Common myeloid progenitor, CD34-positive (primary cell): ENCODE data around the gene GPR146.
A peak's percentile ranks its signal among the peaks of the same experiment; 100 is the strongest.
"Not testable (repeated sequence)": the region's sequence is repeated elsewhere in the genome, so short reads cannot be mapped to it uniquely, and the experiment has no call there.

Experiments
- CTCF ChIA-PET: fragments of 350-600 bp; sonication (Branson Sonifier 250); formaldehyde crosslinking; loops from one replicate; lab custom pipeline; 2021; ENCODE audit warnings: antibody characterized with exemption; lab: Charles Lee
- POLR2A ChIA-PET: fragments of 350-600 bp; sonication (Branson Sonifier 250); formaldehyde crosslinking; loops from one replicate; lab custom pipeline; 2021; ENCODE audit warnings: antibody characterized with exemption; lab: Charles Lee
- DNase-seq, 3 donors: peaks; one replicate each; pipeline versions ENCODE4 v3.0.0 to v3.0.0-alpha.2; 2013
- H3K27ac ChIP-seq, 2 experiments: 1 replicate in 1 of 2; 2 replicates in 1 of 2; pipeline ENCODE4 v1.7.0; 2013; ENCODE audit warnings: inconsistent platforms in 2 of 2, low read length in 2 of 2, mild to moderate bottlenecking in 2 of 2, low read depth in 1 of 2, moderate library complexity in 1 of 2; ENCODE audit not compliant: severe bottlenecking in 2 of 2, insufficient read depth in 1 of 2, poor library complexity in 1 of 2
- H3K27me3 ChIP-seq, 5 experiments: replicated peaks in 2 of 5; 1 replicate in 3 of 5; 2 replicates in 2 of 5; pipeline versions ENCODE4 v1.6.1 to v1.7.0; 2013; ENCODE audit warnings: low read length in 4 of 5, mild to moderate bottlenecking in 2 of 5, moderate library complexity in 2 of 5, inconsistent platforms in 1 of 5; ENCODE audit not compliant: insufficient read depth in 5 of 5, control insufficient read depth in 4 of 5
- H3K36me3 ChIP-seq, 4 experiments: 1 replicate in 2 of 4; 2 replicates in 2 of 4; pipeline versions ENCODE4 v1.6.1 to v1.7.0; 2013; ENCODE audit warnings: low read length in 3 of 4, control low read depth in 1 of 4, mild to moderate bottlenecking in 1 of 4; ENCODE audit not compliant: control insufficient read depth in 4 of 4, insufficient read depth in 4 of 4
- H3K4me1 ChIP-seq, 4 experiments: 1 replicate in 3 of 4; 2 replicates in 1 of 4; pipeline versions ENCODE4 v1.6.1 to v1.7.1; 2013; ENCODE audit warnings: low read length in 3 of 4, mild to moderate bottlenecking in 3 of 4, control low read depth in 1 of 4, inconsistent platforms in 1 of 4, moderate library complexity in 1 of 4; ENCODE audit not compliant: control insufficient read depth in 4 of 4, insufficient read depth in 4 of 4; ENCODE audit errors: control extremely low read depth in 1 of 4
- H3K4me3 ChIP-seq, 7 experiments: 1 replicate in 4 of 7; 2 replicates in 3 of 7; pipeline versions ENCODE4 v1.5.1 to v1.7.0; 2013; ENCODE audit warnings: mild to moderate bottlenecking in 7 of 7, low read length in 6 of 7, moderate library complexity in 6 of 7, inconsistent platforms in 2 of 7, low read depth in 2 of 7, control low read depth in 1 of 7; ENCODE audit not compliant: insufficient read depth in 4 of 7, control insufficient read depth in 1 of 7; ENCODE audit errors: extremely low read depth in 1 of 7
- H3K9me3 ChIP-seq, 5 experiments: 1 replicate in 4 of 5; 2 replicates in 1 of 5; pipeline versions ENCODE4 v1.6.1 to v1.7.1; 2013; ENCODE audit warnings: low read length in 4 of 5, mild to moderate bottlenecking in 2 of 5, inconsistent platforms in 1 of 5, low read depth in 1 of 5, moderate library complexity in 1 of 5; ENCODE audit not compliant: control insufficient read depth in 4 of 5, insufficient read depth in 2 of 5; ENCODE audit errors: control extremely low read depth in 1 of 5
- WGBS: methylation state at CpG from one replicate; pipeline ENCODE4 v1.1.5; 2013; ENCODE audit not compliant: insufficient coverage; 5-methylcytosine and 5-hydroxymethylcytosine counted together

The GPR146 gene

GRCh38 chr7:1040233-1040632, 4.1 kb upstream of the GPR146 start:
- POLR2A ChIA-PET, H3K27ac ChIP-seq, H3K27me3 ChIP-seq, H3K9me3 ChIP-seq, H3K36me3 ChIP-seq, H3K4me3 ChIP-seq, DNase-seq: not testable (repeated sequence)
- 100% methylated on average over 1 of the region's 1 CpG for WGBS
- peaks cover 7 to 41% (median 37%) of the 10 kb centered on the region in 4 experiments for H3K4me1 ChIP-seq
- CTCF ChIA-PET, result interaction anchor here (1.5 to 5.7 kb wide), 2 partner anchors 25 to 46 kb away, joined by 5 to 60 read pairs; no protein-coding TSS in a partner anchor

- Histone ChIP-seq H3K27me3 (no peaks in the 10 kb centered on the region), H3K4me3 (peak overlapping the region in 1 of 7 experiments; percentile 62), H3K4me1 (peaks cover 12 to 47% (median 42%) of the 10 kb centered on the region in 4 experiments), H3K9me3 (peaks cover 0 to 3% (median 0%) of the 10 kb centered on the region in 5 experiments), H3K27ac (no peak overlapping the region), H3K36me3 (peaks cover 0 to 2% (median 0%) of the 10 kb centered on the region in 4 experiments)
- no peak for DNase-seq
- CTCF ChIA-PET, result interaction anchor here (1.5 to 5.7 kb wide), 2 partner anchors 25 to 47 kb away, joined by 5 to 60 read pairs; no protein-coding TSS in a partner anchor
- WGBS, result 97% methylated on average over 12 of the region's 16 CpGs
- POLR2A ChIA-PET, result no interaction called here
Measured at GRCh38 chr7:1040790-1041189, 3.6 kb upstream of the GPR146 start.

GRCh38 chr7:1041551-1042491, 2.5 kb upstream of the GPR146 start:
- 96% methylated on average over 27 of the region's 40 CpGs for WGBS
- no peaks in the 10 kb centered on the region for H3K9me3 ChIP-seq
- H3K4me1 ChIP-seq, result peaks cover 12 to 57% (median 52%) of the 10 kb centered on the region in 4 experiments
- no peak overlapping the region for H3K27ac ChIP-seq
- CTCF ChIA-PET, result interaction anchor here (0.8 to 5.7 kb wide), 7 partner anchors 14 to 116 kb away, joined by 3 to 60 read pairs (median 5); no protein-coding TSS in a partner anchor
- H3K4me3 ChIP-seq, result peak overlapping the region in 1 of 7 experiments; percentile 25
- no peaks in the 10 kb centered on the region for H3K27me3 ChIP-seq
- POLR2A ChIA-PET, result interaction anchor here (1.0 to 1.2 kb wide), 2 partner anchors 14 to 24 kb away, joined by 3 to 5 read pairs; no protein-coding TSS in a partner anchor
- H3K36me3 ChIP-seq, result no peaks in the 10 kb centered on the region
- peak in 2 of 3 donors; percentile 55 to 71 for DNase-seq

- H3K27me3 ChIP-seq, result no peaks in the 10 kb centered on the region
- ChIA-PET POLR2A (interaction anchor here (1.0 to 1.2 kb wide), 2 partner anchors 13 to 23 kb away, joined by 3 to 5 read pairs; no protein-coding TSS in a partner anchor), CTCF (interaction anchor here (0.8 to 5.7 kb wide), 8 partner anchors 11 to 116 kb away, joined by 3 to 60 read pairs (median 6); no protein-coding TSS in a partner anchor)
- DNase-seq, result no peak
- WGBS, result 24% methylated on average over 7 of the region's 7 CpGs
- H3K27ac ChIP-seq, result peak overlapping the region in 1 of 2 experiments; percentile 16
- H3K36me3 ChIP-seq, result no peaks in the 10 kb centered on the region
- H3K4me1 ChIP-seq, result peaks cover 12 to 63% (median 55%) of the 10 kb centered on the region in 4 experiments
- H3K4me3 ChIP-seq, result no peak overlapping the region
- H3K9me3 ChIP-seq, result no peaks in the 10 kb centered on the region
Measured at GRCh38 chr7:1042492-1042833, 1.9 kb upstream of the GPR146 start.

- 17% methylated on average over 16 of the region's 18 CpGs for WGBS
- peaks cover 0 to 2% (median 0%) of the 10 kb centered on the region in 4 experiments for H3K36me3 ChIP-seq
- peak overlapping the region; percentile 51 to 83 for H3K27ac ChIP-seq
- no peaks in the 10 kb centered on the region for H3K27me3 ChIP-seq
- DNase-seq, result no peak
- CTCF ChIA-PET, result interaction anchor here (0.7 to 5.7 kb wide), 14 partner anchors 9 to 95 kb away, joined by 3 to 60 read pairs (median 6); a partner anchor contains a TSS
- no peaks in the 10 kb centered on the region for H3K9me3 ChIP-seq
- peak overlapping the region in 6 of 7 experiments; percentile 46 to 84 (median 67) for H3K4me3 ChIP-seq
- H3K4me1 ChIP-seq, result peaks cover 12 to 75% (median 64%) of the 10 kb centered on the region in 4 experiments
- POLR2A ChIA-PET, result interaction anchor here (2.3 kb wide), 1 partner anchor 12 kb away, joined by 15 read pairs; no protein-coding TSS in a partner anchor
Measured at GRCh38 chr7:1043552-1044188, 676 bp upstream of the GPR146 start.

- H3K9me3 ChIP-seq, result no peaks in the 10 kb centered on the region
- WGBS, result 80% methylated on average over 20 of the region's 21 CpGs
- peaks cover 0 to 2% (median 0%) of the 10 kb centered on the region in 4 experiments for H3K36me3 ChIP-seq
- peaks cover 12 to 92% (median 81%) of the 10 kb centered on the region in 4 experiments for H3K4me1 ChIP-seq
- ChIA-PET CTCF (interaction anchor here (1.0 to 5.7 kb wide), 13 partner anchors 8 to 96 kb away, joined by 3 to 60 read pairs (median 10); partner anchors contain the start of gene COX19), POLR2A (interaction anchor here (2.3 kb wide), 1 partner anchor 10 kb away, joined by 15 read pairs; no protein-coding TSS in a partner anchor)
- peak in 1 of 3 donors; percentile 33 for DNase-seq
- peak overlapping the region in 5 of 7 experiments; percentile 67 to 84 (median 74) for H3K4me3 ChIP-seq
- no peaks in the 10 kb centered on the region for H3K27me3 ChIP-seq
- peak overlapping the region in 1 of 2 experiments; percentile 83 for H3K27ac ChIP-seq
Measured at GRCh38 chr7:1045069-1046063, 1.0 kb downstream of the GPR146 start.
